ENCODE data around the gene RNF144A.

Gene RNF144A

GRCh38 chr2:6947929-6948676 lies 30.9 kb downstream of the RNF144A start:
- no peak for DNase-seq (ENCODE audit: low read depth)

- DNase-seq (ENCODE audit: low read depth): no peak
These were observed 31.6 kb downstream of the RNF144A start for GRCh38 chr2:6948677-6949351.

GRCh38 chr2:6951046-6951445 lies 33.8 kb downstream of the RNF144A start:
- DNase-seq (ENCODE audit: low read depth): no peak

GRCh38 chr2:6952101-6952500 lies 34.9 kb downstream of the RNF144A start:
- DNase-seq (ENCODE audit: low read depth): no peak

- no peak for DNase-seq (ENCODE audit: low read depth)
These were observed 37.4 kb downstream of the RNF144A start for GRCh38 chr2:6954586-6954985.

GRCh38 chr2:6955511-6956136 lies 38.4 kb downstream of the RNF144A start:
- no peak for DNase-seq (ENCODE audit: low read depth)

GRCh38 chr2:6956566-6956965 lies 39.4 kb downstream of the RNF144A start:
- no peak for DNase-seq (ENCODE audit: low read depth)

GRCh38 chr2:6957031-6957714 lies 40.0 kb downstream of the RNF144A start:
- DNase-seq (ENCODE audit: low read depth): no peak

- no peak for DNase-seq (ENCODE audit: low read depth)
These were observed 40.9 kb downstream of the RNF144A start for GRCh38 chr2:6957910-6958615.

- DNase-seq (ENCODE audit: low read depth): no peak
These were observed 41.5 kb downstream of the RNF144A start for GRCh38 chr2:6958616-6959235.

GRCh38 chr2:6959751-6960150 lies 42.5 kb downstream of the RNF144A start:
- DNase-seq (ENCODE audit: low read depth): no peak

- DNase-seq (ENCODE audit: low read depth): no peak
These were observed 43.4 kb downstream of the RNF144A start for GRCh38 chr2:6960659-6961058.

- no peak for DNase-seq (ENCODE audit: low read depth)
These were observed 46.5 kb downstream of the RNF144A start for GRCh38 chr2:6963727-6964126.

GRCh38 chr2:6965071-6965795 lies 48.0 kb downstream of the RNF144A start:
- no peak for DNase-seq (ENCODE audit: low read depth)

- DNase-seq (ENCODE audit: low read depth): no peak
These were observed 49.3 kb downstream of the RNF144A start for GRCh38 chr2:6966446-6966940.

- no peak for DNase-seq (ENCODE audit: low read depth)
These were observed 50.1 kb downstream of the RNF144A start for GRCh38 chr2:6967301-6967700.

- DNase-seq (ENCODE audit: low read depth): no peak
These were observed 51.3 kb downstream of the RNF144A start for GRCh38 chr2:6968319-6969100.

GRCh38 chr2:6970551-6970950 lies 53.3 kb downstream of the RNF144A start:
- no peak for DNase-seq (ENCODE audit: low read depth)

GRCh38 chr2:6970976-6971480 lies 53.8 kb downstream of the RNF144A start:
- no peak for DNase-seq (ENCODE audit: low read depth)

- no peak for DNase-seq (ENCODE audit: low read depth)
These were observed 54.3 kb downstream of the RNF144A start for GRCh38 chr2:6971502-6971901.

All from HS-5 (cell line).